PFSK-1 (cell line): ENCODE measurements around the gene MCEE.

Source experiments
- FOXP2 ChIP-seq: optimal IDR thresholded peaks from 2 replicates; pipeline ENCODE3; 2011; ENCODE audit warnings: borderline replicate concordance, control low read depth, inconsistent platforms; ENCODE audit not compliant: insufficient read depth; ENCODE audit errors: extremely low read length, extremely low read depth
- POLR2AphosphoS5 ChIP-seq: IDR thresholded peaks from 2 replicates; pipeline ENCODE4 v1.6.1; 2012; ENCODE audit warnings: low read depth, mild to moderate bottlenecking, control low read depth, low read length, moderate library complexity
- SIN3A ChIP-seq: IDR thresholded peaks from 2 replicates; pipeline ENCODE4 v1.6.1; 2012; ENCODE audit warnings: mild to moderate bottlenecking, low read length, moderate library complexity, borderline replicate concordance; ENCODE audit not compliant: insufficient read depth
- TAF1 ChIP-seq: IDR thresholded peaks from 2 replicates; pipeline ENCODE4 v1.6.1; 2012; ENCODE audit warnings: low read length, control low read depth, borderline replicate concordance; ENCODE audit not compliant: insufficient read depth
- TF ChIP-seq, protein P1 (sequence below), 2 experiments: IDR thresholded peaks; 2 replicates each; pipeline versions ENCODE4 v1.6.1 to v1.8.0; 2011 to 2012; ENCODE audit warnings: low read depth in 2 of 2, low read length in 2 of 2, control low read depth in 1 of 2, inconsistent platforms in 1 of 2, mild to moderate bottlenecking in 1 of 2, moderate library complexity in 1 of 2; ENCODE audit not compliant: insufficient read depth in 1 of 2

MCEE gene

GRCh38 chr2:71122387-71123298 is 7.4 kb downstream of the MCEE start:
- TF ChIP-seq TAF1, result no peak
- no peak for TF ChIP-seq POLR2AphosphoS5
- TF ChIP-seq, protein P1, sequence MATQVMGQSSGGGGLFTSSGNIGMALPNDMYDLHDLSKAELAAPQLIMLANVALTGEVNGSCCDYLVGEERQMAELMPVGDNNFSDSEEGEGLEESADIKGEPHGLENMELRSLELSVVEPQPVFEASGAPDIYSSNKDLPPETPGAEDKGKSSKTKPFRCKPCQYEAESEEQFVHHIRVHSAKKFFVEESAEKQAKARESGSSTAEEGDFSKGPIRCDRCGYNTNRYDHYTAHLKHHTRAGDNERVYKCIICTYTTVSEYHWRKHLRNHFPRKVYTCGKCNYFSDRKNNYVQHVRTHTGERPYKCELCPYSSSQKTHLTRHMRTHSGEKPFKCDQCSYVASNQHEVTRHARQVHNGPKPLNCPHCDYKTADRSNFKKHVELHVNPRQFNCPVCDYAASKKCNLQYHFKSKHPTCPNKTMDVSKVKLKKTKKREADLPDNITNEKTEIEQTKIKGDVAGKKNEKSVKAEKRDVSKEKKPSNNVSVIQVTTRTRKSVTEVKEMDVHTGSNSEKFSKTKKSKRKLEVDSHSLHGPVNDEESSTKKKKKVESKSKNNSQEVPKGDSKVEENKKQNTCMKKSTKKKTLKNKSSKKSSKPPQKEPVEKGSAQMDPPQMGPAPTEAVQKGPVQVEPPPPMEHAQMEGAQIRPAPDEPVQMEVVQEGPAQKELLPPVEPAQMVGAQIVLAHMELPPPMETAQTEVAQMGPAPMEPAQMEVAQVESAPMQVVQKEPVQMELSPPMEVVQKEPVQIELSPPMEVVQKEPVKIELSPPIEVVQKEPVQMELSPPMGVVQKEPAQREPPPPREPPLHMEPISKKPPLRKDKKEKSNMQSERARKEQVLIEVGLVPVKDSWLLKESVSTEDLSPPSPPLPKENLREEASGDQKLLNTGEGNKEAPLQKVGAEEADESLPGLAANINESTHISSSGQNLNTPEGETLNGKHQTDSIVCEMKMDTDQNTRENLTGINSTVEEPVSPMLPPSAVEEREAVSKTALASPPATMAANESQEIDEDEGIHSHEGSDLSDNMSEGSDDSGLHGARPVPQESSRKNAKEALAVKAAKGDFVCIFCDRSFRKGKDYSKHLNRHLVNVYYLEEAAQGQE (IDR thresholded peaks at IDR 0.05; ENCODE audit: insufficient read depth in 1 of 2, low read depth in 2 of 2, low read length in 2 of 2), result no peak
- no peak for TF ChIP-seq FOXP2
- no peak for TF ChIP-seq SIN3A

DNA sequence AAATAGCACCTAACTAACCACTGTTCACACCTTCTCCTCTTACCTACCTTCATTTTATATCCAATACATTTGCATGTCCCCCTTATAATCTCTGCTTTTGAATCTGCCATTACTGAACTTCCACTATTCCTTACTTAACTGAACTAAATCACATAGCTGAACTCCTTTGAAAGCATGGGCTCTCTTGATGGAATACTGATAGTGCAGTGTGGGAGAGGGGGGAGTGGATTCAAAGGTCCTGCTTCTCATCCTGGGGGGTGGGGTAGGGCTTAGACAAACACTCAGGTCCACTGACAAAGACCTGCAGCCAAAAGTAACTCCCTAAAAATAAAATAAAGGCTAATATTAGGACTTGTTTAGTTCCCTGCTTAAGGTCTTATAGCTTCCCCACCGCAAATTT is 8.6 kb downstream of the MCEE start:
- TF ChIP-seq FOXP2, result no peak

DNA sequence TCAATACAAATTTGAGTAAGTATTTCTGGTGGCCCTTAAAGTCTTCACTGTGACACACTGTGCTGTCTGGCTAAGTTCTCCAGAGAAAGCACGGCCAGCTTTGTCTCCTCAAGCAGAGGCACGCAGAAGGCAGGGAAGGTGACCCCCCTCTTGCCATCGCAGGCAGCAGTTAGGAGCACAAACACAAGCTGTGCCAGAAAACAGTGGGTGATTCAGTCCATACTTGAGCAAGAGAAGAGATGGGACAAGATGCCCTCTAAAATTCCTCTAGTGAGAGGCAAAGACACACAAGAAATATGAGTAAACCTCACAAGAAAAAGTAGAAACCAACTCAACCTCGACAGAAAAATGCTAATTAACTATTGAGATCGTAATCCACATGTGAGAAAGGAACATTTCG is 9.8 kb downstream of the MCEE start:
- TF ChIP-seq SIN3A, result no peak
- no peak for TF ChIP-seq FOXP2
- no peak for TF ChIP-seq POLR2AphosphoS5
- TF ChIP-seq, protein P1 (IDR thresholded peaks at IDR 0.05; ENCODE audit: insufficient read depth in 1 of 2, low read depth in 2 of 2, low read length in 2 of 2), result no peak
- TF ChIP-seq TAF1, result no peak

GRCh38 chr2:71117063-71117462 is 13.0 kb downstream of the MCEE start:
- TF ChIP-seq, protein P1 (IDR thresholded peaks at IDR 0.05; ENCODE audit: insufficient read depth in 1 of 2, low read depth in 2 of 2, low read length in 2 of 2), result no peak
- TF ChIP-seq POLR2AphosphoS5, result no peak
- no peak for TF ChIP-seq FOXP2
- no peak for TF ChIP-seq TAF1
- no peak for TF ChIP-seq SIN3A

- TF ChIP-seq, protein P1 (IDR thresholded peaks at IDR 0.05; ENCODE audit: insufficient read depth in 1 of 2, low read depth in 2 of 2, low read length in 2 of 2), result no peak
- TF ChIP-seq TAF1, result no peak
- no peak for TF ChIP-seq POLR2AphosphoS5
These were observed 16.2 kb downstream of the MCEE start for GRCh38 chr2:71113843-71114242.
